ENCODE measurements around the gene TMCC1.
A peak's percentile ranks its signal among the peaks of the same experiment; 100 is the strongest.

- TF ChIP-seq CTCF (IDR thresholded peaks at IDR 0.05; ENCODE audit: extremely low read depth in 1 of 2, insufficient read depth in 1 of 2, low read depth in 1 of 2, low read length in 2 of 2) (peak; percentile 73 to 88), POLR2A (IDR thresholded peaks at IDR 0.05; ENCODE audit: low read depth, low read length) (no peak), JUN (IDR thresholded peaks at IDR 0.05; ENCODE audit: borderline replicate concordance, insufficient read depth, insufficient read length, low read depth) (no peak)
Observed at GRCh38 chr3:129934234-129935123, 41.0 kb upstream of the TMCC1 start.
